Measurements from ENCODE around the gene FNBP1.

Gene FNBP1

DNA sequence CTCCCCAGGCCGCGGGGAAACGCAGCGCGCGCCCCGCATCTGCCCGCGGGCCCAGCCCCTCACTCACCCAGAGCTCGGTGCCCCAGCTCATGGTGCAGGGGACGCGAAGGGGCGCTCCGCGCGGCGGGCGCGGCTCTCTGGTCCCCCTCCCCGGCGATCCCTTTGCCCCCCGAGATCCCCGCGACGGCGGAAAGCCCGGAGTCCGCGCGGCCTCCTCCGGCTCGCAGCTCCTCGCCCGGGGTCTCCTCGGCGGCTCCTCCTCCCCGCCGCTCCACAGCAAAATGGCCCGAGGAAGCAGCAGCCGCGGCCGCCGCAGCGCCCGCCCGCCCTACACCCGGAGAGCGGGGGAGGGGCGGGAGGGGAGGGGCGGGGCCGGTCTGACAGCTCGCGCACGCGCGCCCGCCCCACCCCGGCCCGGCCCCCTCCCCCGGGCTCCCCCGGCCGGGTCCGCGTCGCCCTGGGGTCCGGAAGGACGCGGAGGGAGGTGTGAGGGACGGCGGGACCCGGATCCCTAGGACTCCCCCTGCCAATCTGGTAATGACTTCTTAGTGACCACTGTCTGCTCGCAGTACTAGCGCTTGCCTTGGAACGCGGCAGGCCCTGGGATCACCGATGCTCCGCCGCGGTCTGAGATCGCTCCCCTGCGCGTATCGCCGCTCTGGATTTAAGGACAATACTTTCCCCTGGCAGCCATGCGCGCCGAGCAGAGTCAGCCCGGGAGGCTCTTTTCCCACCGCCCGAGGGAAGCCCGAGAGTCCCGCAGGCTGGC lies at the start of gene FNBP1:
Gene FNBP1 (minus strand): TSS at position 305 of the 769 bp plus-strand sequence. CDS start 214 bp downstream, at position 91.
- peak; percentile 31 to 87 (median 79) for DNase-seq

DNA sequence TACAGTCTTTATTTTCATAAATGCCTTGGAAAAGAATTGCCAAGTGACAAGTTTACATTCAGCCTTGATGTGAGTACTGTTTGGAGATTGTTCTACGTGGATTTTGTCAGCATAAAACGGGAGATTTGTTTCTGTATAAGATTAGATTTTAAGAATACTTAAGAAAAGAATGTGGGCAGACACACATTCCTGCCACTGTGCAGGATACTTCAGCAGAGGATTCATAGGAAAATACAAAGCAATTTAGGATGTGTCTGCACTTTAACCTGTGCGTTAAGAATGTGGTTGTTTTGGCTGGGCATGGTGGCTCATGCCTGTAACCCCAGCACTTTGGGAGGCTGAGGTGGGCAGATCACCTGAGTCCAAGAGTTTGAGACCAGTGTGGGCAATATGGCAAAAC lies 47.9 kb upstream of the FNBP1 start:
- DNase-seq = no peak

GRCh38 chr9:130089141-130089540 lies 46.2 kb upstream of the FNBP1 start:
- DNase-seq = no peak

DNA sequence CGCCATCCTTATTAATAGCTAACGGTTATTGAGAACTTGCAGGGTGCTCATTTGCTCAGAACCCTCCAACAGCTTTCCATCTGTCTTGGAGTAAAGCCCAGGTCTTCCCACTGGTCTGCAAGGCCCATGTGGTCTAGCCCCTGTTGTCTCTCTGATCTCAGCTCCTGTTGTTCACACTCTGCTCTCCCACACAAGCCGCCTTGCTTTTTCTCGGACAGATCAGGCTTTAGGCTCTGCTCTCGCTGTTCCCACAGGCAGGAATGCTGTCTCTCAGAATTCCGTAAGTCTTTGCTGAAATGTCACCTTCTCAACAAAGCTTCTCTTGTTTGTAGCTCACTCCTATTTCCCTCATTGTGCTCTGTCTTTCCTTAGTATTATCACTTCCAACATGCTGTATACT lies 45.1 kb upstream of the FNBP1 start:
- DNase-seq = peak in 20 of 58 donors; percentile 3 to 56 (median 10)

GRCh38 chr9:130084337-130084736 lies 41.3 kb upstream of the FNBP1 start:
- no peak for DNase-seq

DNA sequence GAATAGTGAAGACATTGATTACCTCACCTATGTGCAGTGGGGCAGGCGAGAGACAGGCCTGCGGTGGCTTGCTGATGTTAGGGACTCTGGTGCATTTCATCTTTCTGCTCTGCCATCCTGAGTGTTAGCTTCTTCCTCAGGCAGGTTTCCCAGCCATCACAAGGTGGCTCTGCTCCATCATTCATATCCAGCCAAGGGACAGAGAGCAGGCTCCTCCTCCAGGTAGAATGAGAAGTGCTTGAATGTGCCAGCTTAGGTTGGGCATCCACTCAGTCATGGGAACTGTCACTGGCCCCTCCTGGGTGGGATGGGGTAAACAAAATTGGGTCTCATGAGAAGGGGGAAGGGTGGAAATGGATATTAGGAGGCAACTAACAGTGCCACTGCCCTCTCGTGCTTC lies 35.6 kb upstream of the FNBP1 start:
- DNase-seq = peak in 38 of 58 donors; percentile 6 to 73 (median 26)

GRCh38 chr9:130073373-130073772 lies 30.4 kb upstream of the FNBP1 start:
- DNase-seq = no peak

- DNase-seq = no peak
These were observed 29.7 kb upstream of the FNBP1 start for GRCh38 chr9:130072515-130073235.

- no peak for DNase-seq
These were observed 26.1 kb upstream of the FNBP1 start for GRCh38 chr9:130069048-130069447.

DNA sequence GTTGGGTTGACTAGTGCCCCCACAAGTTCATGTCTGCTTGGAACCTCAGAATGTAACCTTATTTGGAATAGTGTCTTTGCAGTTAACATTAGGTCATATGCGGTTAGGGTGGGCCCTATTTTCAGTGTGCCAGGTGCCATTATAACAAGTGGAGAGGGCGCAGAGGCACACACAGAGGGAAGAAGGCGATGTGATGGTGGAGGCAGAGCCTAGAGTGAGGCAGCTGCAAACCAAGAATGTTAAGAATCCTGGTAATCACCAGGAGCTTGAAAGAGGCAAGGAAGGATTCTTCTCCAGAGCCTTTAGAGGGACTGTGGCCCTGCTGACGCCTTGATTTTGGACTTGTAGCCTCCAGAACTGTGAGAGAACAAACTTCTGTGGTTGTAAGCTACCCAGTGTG lies 21.6 kb upstream of the FNBP1 start:
- no peak for DNase-seq

DNA sequence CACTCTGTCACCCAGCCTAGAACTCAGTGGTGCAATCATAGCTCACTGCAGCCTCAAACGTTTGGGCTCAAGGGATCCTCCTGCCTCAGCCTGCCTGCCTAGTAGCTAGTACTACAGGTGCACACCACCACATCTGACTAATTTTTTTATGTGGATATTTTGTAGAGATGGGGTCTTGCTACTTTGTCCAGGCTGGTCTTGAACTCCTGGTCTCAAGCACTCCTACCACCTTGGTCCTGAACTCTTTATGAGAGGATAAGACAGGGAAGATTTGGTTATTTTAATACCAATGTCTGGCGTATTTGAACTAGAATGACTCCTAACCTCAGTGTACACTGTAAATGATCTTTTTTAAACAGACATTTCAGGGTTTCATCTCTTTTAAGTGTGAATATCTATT lies 19.8 kb upstream of the FNBP1 start:
- DNase-seq = no peak

DNA sequence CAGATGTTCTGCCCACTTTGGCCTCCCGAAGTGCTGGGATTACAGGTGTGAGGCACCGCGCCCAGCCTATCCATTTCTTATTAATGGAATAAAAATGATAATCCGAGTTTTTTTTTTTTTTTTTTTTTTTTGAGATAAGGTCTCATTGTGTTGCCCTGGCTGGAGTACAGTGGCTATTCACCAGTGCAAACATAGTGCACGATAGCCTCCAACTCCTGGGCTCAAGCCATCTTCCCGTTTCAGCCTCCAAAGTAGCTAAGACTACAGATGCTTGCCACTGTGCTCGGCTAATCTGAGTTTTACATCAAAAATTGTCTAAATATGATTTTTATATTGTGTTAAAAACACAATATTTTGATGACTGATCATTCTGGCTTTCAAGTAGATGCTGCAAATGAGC lies 17.3 kb upstream of the FNBP1 start:
- DNase-seq = no peak

- no peak for DNase-seq
These were observed 15.9 kb upstream of the FNBP1 start for GRCh38 chr9:130058887-130059286.

GRCh38 chr9:130058154-130058553 lies 15.2 kb upstream of the FNBP1 start:
- DNase-seq = no peak

DNA sequence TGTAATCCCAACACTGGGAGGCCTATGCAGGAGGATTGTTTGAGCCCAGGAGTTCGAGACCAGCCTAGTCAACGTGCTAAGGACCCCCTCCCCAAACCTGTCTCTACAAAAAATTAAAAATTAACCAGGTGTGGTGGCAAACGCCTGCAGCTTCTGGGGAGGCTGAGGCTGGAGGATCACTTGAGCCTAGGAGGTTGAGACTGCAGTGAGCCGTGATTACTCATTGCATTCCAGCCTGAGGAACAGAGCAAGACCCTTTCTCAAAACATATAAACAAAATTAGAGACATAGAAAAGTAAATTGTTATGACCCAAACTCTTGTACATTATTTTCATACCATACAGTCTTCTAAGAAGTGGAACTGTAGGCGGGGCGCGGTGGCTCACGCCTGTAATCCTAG lies 11.8 kb upstream of the FNBP1 start:
- DNase-seq = no peak

DNA sequence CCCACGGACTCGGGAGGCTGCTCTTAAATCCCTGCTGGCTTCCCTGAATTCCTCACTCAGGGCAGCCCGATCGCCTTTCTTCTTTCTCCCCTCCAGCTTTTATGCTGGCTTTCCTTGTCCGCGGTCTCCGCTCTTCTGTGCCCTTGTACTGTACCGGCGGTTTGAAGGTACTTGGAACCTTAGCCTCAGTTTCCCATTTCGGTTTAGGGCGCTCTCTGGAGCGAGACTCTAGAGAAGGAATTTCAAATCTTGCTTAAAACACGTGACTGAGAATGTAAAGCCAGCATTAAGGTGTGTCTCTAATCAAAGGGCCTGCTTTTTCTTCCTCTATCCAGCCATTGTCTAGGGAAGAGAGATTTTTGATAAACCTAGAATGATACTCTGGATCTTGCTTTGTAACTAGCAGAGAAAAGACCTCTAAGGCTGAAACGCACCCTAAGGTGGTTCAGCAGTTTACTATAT lies 11.4 kb upstream of the FNBP1 start:
- no peak for DNase-seq

DNA sequence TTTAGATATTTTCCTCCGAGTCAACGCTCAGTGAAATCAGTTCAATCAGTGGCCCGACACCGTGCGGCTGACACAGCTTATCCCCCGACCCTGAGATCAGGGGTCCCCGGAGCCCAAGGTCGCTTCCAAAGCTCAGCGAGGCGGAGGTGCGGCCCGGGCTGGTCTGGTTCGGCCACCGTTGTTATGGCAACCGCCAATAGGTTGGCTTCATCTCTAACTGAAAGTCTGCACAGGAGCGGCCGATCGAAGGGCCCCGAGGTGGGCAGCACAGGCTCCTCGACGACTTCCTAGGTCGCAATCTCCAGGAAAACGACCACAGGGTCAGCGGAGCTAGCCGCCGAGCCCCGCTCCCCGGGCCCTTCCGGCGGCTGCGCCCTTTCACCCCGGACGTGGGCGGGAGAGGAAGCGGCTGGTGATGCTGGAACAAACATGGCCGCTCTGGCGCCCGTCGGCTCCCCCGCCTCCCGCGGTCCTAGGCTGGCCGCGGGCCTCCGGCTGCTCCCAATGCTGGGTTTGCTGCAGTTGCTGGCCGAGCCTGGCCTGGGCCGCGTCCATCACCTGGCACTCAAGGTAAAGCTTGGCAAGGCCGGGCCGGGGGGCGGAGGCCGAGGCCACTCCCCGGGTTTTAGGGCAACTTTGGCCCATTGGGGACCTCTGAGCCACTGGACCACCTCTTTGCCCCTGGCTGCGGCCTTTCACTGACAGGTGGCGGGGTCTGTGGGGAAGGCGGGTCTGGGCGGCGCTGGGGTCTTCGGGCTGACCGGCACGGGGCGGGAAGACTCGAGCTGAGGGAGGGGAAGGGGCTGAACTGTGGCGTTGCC lies 10.7 kb upstream of the FNBP1 start, which contains the start of gene GPR107:
Gene GPR107 (plus strand): TSS at position 403 of the 821 bp plus-strand sequence. CDS start 27 bp downstream, at position 430.
- DNase-seq = peak in 57 of 58 donors; percentile 30 to 81 (median 66)

DNA sequence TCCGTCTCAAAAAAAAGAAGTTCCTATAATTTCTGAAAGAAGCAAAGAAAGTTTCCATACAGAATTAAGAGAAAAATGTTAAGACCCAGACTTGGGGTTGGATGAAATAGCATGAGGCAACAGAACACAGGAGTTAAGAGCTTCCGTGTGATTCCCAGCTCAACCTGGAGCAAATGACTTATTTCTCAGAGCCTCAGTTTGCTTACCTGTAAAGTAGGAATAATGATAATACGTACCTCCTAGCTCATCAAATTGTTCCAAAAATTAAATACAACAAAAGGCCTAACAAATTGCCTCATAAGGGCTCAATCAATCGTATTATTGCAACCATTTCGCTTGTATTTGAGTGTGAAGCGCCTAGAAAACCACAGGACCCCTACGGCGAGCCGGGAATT lies 10.1 kb upstream of the FNBP1 start:
- no peak for DNase-seq

DNA sequence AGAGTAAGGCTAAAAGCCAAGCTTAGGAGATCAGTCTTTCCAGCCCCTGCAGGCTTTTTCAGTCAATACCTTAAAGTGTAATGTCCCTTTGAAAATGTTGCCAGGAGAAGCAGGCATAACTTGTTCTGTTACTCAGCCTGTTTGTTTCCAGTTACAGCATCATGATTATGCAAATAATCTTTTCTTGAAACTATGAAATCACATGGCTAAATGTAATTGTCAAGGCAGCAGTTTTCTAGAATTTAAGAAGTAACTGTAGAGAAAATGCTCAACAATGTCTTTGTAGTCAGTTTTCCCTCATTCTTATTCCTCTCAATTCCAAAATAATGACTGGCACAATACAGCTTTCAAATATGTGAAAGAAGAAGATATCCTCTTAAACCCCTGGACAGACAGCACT lies 8.9 kb upstream of the FNBP1 start:
- no peak for DNase-seq

- DNase-seq = no peak
These were observed 7.5 kb upstream of the FNBP1 start for GRCh38 chr9:130050462-130050861.

- no peak for DNase-seq
These were observed 6.6 kb upstream of the FNBP1 start for GRCh38 chr9:130049431-130050210.

Data from anterior cingulate cortex (tissue), 58 donors.